A549 (cell line): ENCODE results near the gene LPCAT4. TPM values are rescaled to one million over a fixed set of nuclear protein-coding genes. Genes with fewer than 3 reads are reported as not detected.

Source experiments
- ATAC-seq, 2 experiments: fragments of 200-7000 bp in 1 of 2; fragments of >200 bp in 1 of 2; cut with Nextera tagmentation in 1 of 2; cut with Tn5 transposase in 1 of 2; 3 replicates each; pipeline versions ENCODE4 v1.8.0 to v1.9.1; 2018 to 2020; ENCODE audit warnings: mild to moderate bottlenecking in 1 of 2, moderate library complexity in 1 of 2
- CTCF ChIA-PET: fragments of 300-600 bp; sonication (Branson Sonifier 250); formaldehyde crosslinking; extraction: SDS; loops from one replicate; lab custom pipeline; 2021; ENCODE audit warnings: antibody characterized with exemption, inconsistent platforms; lab: Yijun Ruan, JAX
- POLR2A ChIA-PET: fragments of 350-600 bp; formaldehyde crosslinking; extraction: SDS; loops from one replicate; lab custom pipeline; 2021; ENCODE audit warnings: antibody characterized with exemption, inconsistent platforms; lab: Yijun Ruan, JAX
- DNase-seq, 2 experiments: peaks; one replicate each; pipeline versions ENCODE4 v3.0.0 to v3.0.0-alpha.2; 2011 to 2016; ENCODE audit warnings: low read depth in 1 of 2, low spot score in 1 of 2
- FAIRE-seq: peaks from 2 replicates; lab custom pipeline; 2011; peaks lifted over from hg19 to GRCh38; lab: Jason Lieb, UNC
- H3K27ac ChIP-seq, 2 experiments: fragments of >200 bp; sonication (Bioruptor Twin); formaldehyde crosslinking; 3 replicates each; pipeline ENCODE4 v1.5.1; 2016 to 2017
- H3K4me1 ChIP-seq: fragments of >200 bp; sonication (Bioruptor Twin); formaldehyde crosslinking; 3 replicates; pipeline ENCODE4 v1.6.1; 2016
- H3K4me2 ChIP-seq: fragments of >200 bp; sonication (Bioruptor Twin); formaldehyde crosslinking; 3 replicates; pipeline ENCODE4 v1.6.1; 2016
- H3K4me3 ChIP-seq: fragments of >200 bp; sonication (Bioruptor Twin); formaldehyde crosslinking; 3 replicates; pipeline ENCODE4 v1.5.1; 2016
- H3K9me3 ChIP-seq: fragments of >200 bp; sonication (Bioruptor Twin); formaldehyde crosslinking; 3 replicates; pipeline ENCODE4 v1.6.1; 2016
- CBX2 ChIP-seq: fragments of 200-600 bp; sonication (generic); IDR thresholded peaks from 2 replicates; pipeline ENCODE4 v1.6.1; 2016; ENCODE audit warnings: low read depth, mild to moderate bottlenecking, borderline replicate concordance
- CBX8 ChIP-seq: fragments of 200-600 bp; sonication (generic); IDR thresholded peaks from 2 replicates; pipeline ENCODE4 v1.6.1; 2016
- CEBPB ChIP-seq, 2 experiments: fragments of >200 bp in 1 of 2; sonication (Bioruptor Twin) in 1 of 2; formaldehyde crosslinking in 1 of 2; IDR thresholded peaks; 2 replicates each; pipeline ENCODE4 v1.6.1; 2012 to 2016
- CHD4 ChIP-seq: fragments of 200-600 bp; sonication (generic); IDR thresholded peaks from 2 replicates; pipeline ENCODE4 v1.6.1; 2016; ENCODE audit warnings: antibody characterized with exemption, mild to moderate bottlenecking, borderline replicate concordance
- EHF ChIP-seq: fragments of 250-450 bp; sonication (Bioruptor Pico); IDR thresholded peaks from 2 replicates; pipeline ENCODE4 v1.5.0; 2020; ENCODE audit warnings: mild to moderate bottlenecking
- FOSB ChIP-seq: fragments of 250-450 bp; sonication (Bioruptor Pico); IDR thresholded peaks from 2 replicates; pipeline ENCODE4 v1.5.0; 2020; ENCODE audit warnings: mild to moderate bottlenecking, moderate library complexity
- FOSL2 ChIP-seq, 2 experiments: fragments of 450-650 bp in 1 of 2; fragments of >200 bp in 1 of 2; sonication (Bioruptor Twin) in 1 of 2; formaldehyde crosslinking; IDR thresholded peaks; 2 replicates each; pipeline versions ENCODE4 v1.5.0 to v1.6.1; 2016 to 2020; ENCODE audit warnings: mild to moderate bottlenecking in 1 of 2, moderate library complexity in 1 of 2
- FOXS1 ChIP-seq: fragments of 250-450 bp; sonication (Bioruptor Pico); IDR thresholded peaks from 2 replicates; pipeline ENCODE4 v1.5.0; 2020; ENCODE audit warnings: mild to moderate bottlenecking, moderate library complexity
- HMGXB4 ChIP-seq: fragments of 250-450 bp; sonication (Bioruptor Pico); IDR thresholded peaks from 2 replicates; pipeline ENCODE4 v1.5.0; 2021; ENCODE audit warnings: mild to moderate bottlenecking, moderate library complexity, borderline replicate concordance
- HOXB5 ChIP-seq: fragments of 250-450 bp; sonication (Bioruptor Pico); IDR thresholded peaks from 2 replicates; pipeline ENCODE4 v1.5.0; 2020; ENCODE audit warnings: mild to moderate bottlenecking, moderate library complexity
- JUN ChIP-seq, 2 experiments: fragments of >200 bp; sonication (Bioruptor Twin); formaldehyde crosslinking; IDR thresholded peaks; 2 replicates in 1 of 2; 3 replicates in 1 of 2; pipeline ENCODE4 v1.6.1; 2016 to 2017
- JUNB ChIP-seq: fragments of >200 bp; sonication (Bioruptor Twin); formaldehyde crosslinking; IDR thresholded peaks from 2 replicates; pipeline ENCODE4 v1.6.1; 2016
- KDM1A ChIP-seq: fragments of 200-600 bp; sonication (generic); IDR thresholded peaks from 2 replicates; pipeline ENCODE4 v1.6.1; 2016; ENCODE audit warnings: low read depth, mild to moderate bottlenecking
- MAFK ChIP-seq: fragments of 450-650 bp; IDR thresholded peaks from 2 replicates; pipeline ENCODE4 v1.6.1; 2014; ENCODE audit not compliant: partially characterized antibody
- MAZ ChIP-seq: fragments of 150-350 bp; IDR thresholded peaks from 2 replicates; pipeline ENCODE4 v1.6.1; 2014; ENCODE audit warnings: antibody characterized with exemption, low read depth, low read length, borderline replicate concordance
- NFE2L2 ChIP-seq: fragments of 150-350 bp; conservative IDR thresholded peaks from 2 replicates; pipeline ENCODE4 v1.6.1; 2014; ENCODE audit warnings: low read length
- POLR2A ChIP-seq: IDR thresholded peaks from 2 replicates; pipeline ENCODE4 v1.6.1; 2012; ENCODE audit warnings: mild to moderate bottlenecking, low read length
- RFX5 ChIP-seq: fragments of 450-650 bp; IDR thresholded peaks from 2 replicates; pipeline ENCODE4 v1.7.1; 2014; ENCODE audit warnings: antibody characterized with exemption, mild to moderate bottlenecking, moderate library complexity
- USF2 ChIP-seq: fragments of 450-650 bp; IDR thresholded peaks from 2 replicates; pipeline ENCODE4 v1.6.1; 2014; ENCODE audit warnings: antibody characterized with exemption
- ZNF302 ChIP-seq: fragments of 250-450 bp; sonication (Bioruptor Pico); IDR thresholded peaks from 2 replicates; pipeline ENCODE4 v1.9.0; 2021; ENCODE audit warnings: inconsistent platforms, mild to moderate bottlenecking, moderate library complexity
- WGBS: methylation state at CpG from one replicate; pipeline ENCODE4 v1.1.6; 2017; ENCODE audit errors: missing lambda C conversion rate; 5-methylcytosine and 5-hydroxymethylcytosine counted together
- polyA plus RNA-seq, 4 experiments: library from polyadenylated mRNA; depleted of rRNA in 3 of 4; stranded (reverse); fragments of >200 nt; fragmentation: RNase III in 1 of 4; extraction: RNeasy Plus Mini Kit Qiagen cat#74134 plus additional on column Dnase treatment in 1 of 4; gene quantifications; 2 replicates in 3 of 4; 3 replicates in 1 of 4; pipeline ENCODE4 v1.2.3, GENCODE V29; 2011 to 2017

Gene LPCAT4
- polyA plus RNA-seq, 2 of the 4 experiments (the other 2 are of a cell fraction) = 42.9 to 50.1 TPM

- Histone ChIP-seq H3K27ac (no peak overlapping the region), H3K4me2 (no peak overlapping the region), H3K9me3 (no peaks in the 10 kb centered on the region), H3K4me1 (peaks cover 6% of the 10 kb centered on the region; the same call in 2 of the 3 replicates), H3K4me3 (no peak overlapping the region)
- DNase-seq = no peak
- TF ChIP-seq JUN (IDR thresholded peaks at IDR 0.05) (no peak), POLR2A (no peak), FOSL2 (IDR thresholded peaks at IDR 0.05) (no peak), FOSL2 (CRISPR knock-in tag; IDR thresholded peaks at IDR 0.05) (no peak), CEBPB (IDR thresholded peaks at IDR 0.05) (no peak), HMGXB4 (no peak), CBX2 (no peak), FOSB (no peak), RFX5 (no peak), EHF (CRISPR knock-in tag) (no peak)
- FAIRE-seq = no peak
- ChIA-PET POLR2A (no interaction called here), CTCF (interaction anchor here (1.0 kb wide), 2 partner anchors 31 to 226 kb away, joined by 3 to 4 read pairs; no protein-coding TSS in a partner anchor)
- ATAC-seq = no peak
- 77% methylated on average over 3 of the region's 3 CpGs for WGBS
Observed at GRCh38 chr15:34335176-34336032, 31.6 kb downstream of the LPCAT4 start.

- Histone ChIP-seq H3K9me3 (no peaks in the 10 kb centered on the region), H3K27ac (no peak overlapping the region)
- FAIRE-seq = no peak
- CTCF ChIA-PET = no interaction called here
- TF ChIP-seq USF2 = no peak
- no peak for TF ChIP-seq HOXB5
- TF ChIP-seq NFE2L2 = no peak
- no peak for TF ChIP-seq FOSB
- no peak for TF ChIP-seq KDM1A
- no peak for TF ChIP-seq FOXS1 (CRISPR knock-in tag)
- TF ChIP-seq JUNB = no peak
- no peak for TF ChIP-seq CBX8
- TF ChIP-seq, all 56 proteins: peak for 0
- Histone ChIP-seq H3K4me2 (no peak overlapping the region), H3K4me3 (no peak overlapping the region), H3K4me1 (peaks cover 6% of the 10 kb centered on the region; the same call in 2 of the 3 replicates)
- 77% methylated on average over 4 of the region's 4 CpGs for WGBS
- no peak for ATAC-seq
- POLR2A ChIA-PET = no interaction called here
- no peak for DNase-seq
Observed at GRCh38 chr15:34334672-34335071, 32.3 kb downstream of the LPCAT4 start.

GRCh38 chr15:34332553-34333120 lies 34.4 kb downstream of the LPCAT4 start:
- FAIRE-seq = no peak
- CTCF ChIA-PET = interaction anchor here (0.6 to 1.8 kb wide), 3 partner anchors 10 to 123 kb away, joined by 3 to 6 read pairs (median 4); partner anchors contain the start of genes KATNBL1, LPCAT4, NOP10 and NUTM1

More at GRCh38 chr15:34332553-34333120, 34.4 kb downstream of the LPCAT4 start:
- 90% methylated on average over 6 of the region's 6 CpGs for WGBS
- Histone ChIP-seq H3K4me2 (no peak overlapping the region), H3K9me3 (no peaks in the 10 kb centered on the region), H3K27ac (no peak overlapping the region), H3K4me3 (no peak overlapping the region), H3K4me1 (no peaks in the 10 kb centered on the region)
- no peak for DNase-seq
- POLR2A ChIA-PET = no interaction called here
- no peak for TF ChIP-seq NFE2L2
- TF ChIP-seq CHD4 = no peak
- no peak for TF ChIP-seq ZNF302 (CRISPR knock-in tag)
- TF ChIP-seq MAZ = no peak
- no peak for TF ChIP-seq MAFK
- ATAC-seq = no peak
